GM19043 (cell line): Measurements from ENCODE around the gene CTSK.

Source experiments
- ATAC-seq: cut with Tn5 transposase; IDR thresholded peaks from one replicate; pipeline ENCODE4 v1.9.1; 2021; ENCODE audit warnings: low read depth; ENCODE audit not compliant: unreplicated experiment

CTSK gene

DNA sequence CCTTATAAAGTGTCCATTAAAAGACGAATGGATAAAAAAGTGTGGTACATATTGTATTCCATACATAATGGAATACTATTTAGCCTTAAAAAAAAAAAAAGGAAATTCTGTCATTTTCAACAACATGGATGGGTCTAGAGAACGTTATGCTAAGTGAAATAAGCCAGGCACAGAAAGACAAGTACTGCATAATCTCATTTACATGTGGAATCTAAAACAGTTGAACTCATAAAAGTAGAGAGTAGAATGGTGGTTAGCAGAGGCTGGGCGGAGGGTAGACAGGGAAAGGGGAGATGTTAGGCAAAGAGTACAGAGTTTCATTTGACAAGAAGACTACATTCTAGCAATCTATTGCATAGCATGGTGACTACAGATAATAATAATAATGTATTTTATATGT lies 45.0 kb downstream of the CTSK start:
- no peak for ATAC-seq

DNA sequence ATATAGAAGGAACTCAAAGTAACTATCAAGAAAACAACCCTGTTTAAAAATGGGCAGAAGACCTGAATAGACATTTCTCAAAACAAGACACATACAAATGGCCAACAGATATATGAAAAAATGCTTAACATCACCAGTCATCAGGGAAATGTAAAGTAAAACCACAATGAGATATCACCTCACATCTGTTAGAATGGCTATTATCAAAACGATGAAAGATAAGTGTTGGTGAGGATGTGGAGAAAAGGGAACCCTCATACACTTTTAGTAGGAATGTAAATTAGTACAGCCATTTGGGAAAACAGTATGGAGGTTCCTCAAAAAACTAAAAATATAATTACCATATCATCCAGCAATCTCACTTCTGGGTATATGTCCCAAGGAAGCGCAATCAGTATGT lies 45.5 kb downstream of the CTSK start:
- no peak for ATAC-seq

DNA sequence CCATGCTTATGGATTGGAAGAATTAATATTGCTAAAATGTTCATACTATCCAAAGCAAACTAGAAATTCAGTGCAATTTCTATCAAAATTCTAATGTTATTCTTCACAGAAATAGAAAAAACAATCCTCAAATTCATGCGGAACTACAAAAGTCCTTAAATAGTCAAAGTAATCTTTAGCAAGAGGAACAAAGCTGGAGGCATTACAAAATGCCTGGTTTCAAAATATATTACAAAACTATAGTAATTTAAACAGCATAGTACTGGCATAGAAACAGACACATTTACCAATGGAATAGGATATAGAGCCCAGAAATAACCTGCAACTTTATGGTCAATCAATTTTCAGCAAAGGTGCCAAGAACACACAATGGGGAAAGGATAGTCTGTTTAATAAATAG lies 46.3 kb downstream of the CTSK start:
- ATAC-seq, result no peak

DNA sequence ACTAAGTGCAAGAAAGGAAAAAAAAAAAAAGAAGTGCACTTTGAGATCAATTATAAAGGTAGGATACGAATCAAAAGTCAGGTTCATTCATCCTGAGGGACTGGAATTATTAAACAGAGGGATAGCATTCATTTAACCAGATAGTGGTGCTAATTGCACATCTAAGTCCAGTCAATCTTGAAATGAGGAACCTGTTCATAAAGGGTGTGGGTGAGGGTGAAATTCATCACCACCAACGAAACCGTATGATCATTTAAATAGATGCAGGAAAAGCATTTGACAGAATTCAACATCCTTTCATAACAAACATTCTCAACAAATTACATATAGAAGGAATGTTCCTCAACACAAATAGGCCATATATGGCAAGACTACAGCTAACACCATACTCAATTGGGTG lies 48.0 kb downstream of the CTSK start:
- no peak for ATAC-seq

DNA sequence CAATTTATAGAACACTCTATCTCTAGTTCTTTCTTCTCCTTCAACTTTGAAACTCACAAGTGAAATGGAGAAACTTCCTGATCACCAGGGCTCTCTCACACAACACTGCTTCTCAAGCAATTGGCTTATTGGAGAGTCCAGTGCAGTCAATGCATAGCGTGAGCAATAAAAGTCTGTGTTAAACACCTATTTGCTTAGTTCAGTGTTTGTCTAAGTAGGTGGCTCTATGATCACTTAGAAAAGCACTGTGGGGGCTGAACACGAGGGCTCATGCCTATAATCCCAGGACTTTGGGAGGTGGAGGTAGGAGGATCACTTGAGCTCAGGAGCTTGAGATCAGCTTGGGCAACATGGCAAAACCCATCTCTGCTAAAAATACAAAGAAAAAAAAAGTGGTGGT lies 54.6 kb downstream of the CTSK start:
- no peak for ATAC-seq

DNA sequence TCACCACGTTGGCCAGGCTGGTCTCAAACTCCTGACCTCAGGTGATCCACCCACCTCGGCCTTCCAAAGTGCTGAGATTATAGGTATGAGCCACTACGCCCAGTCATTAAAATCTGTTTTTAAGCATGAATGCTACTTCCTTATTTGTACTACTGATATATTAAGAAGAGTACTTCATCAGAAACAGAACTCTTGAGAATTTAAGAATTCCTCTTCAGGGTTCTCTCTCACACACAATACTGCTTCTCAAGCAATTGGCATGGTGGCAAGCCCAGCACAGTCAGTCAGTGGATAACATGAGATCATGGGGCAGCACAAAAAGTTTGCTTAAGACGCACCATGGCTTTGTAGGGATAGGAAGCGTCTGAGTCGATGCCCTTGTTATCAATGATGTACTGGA lies 56.6 kb downstream of the CTSK start:
- no peak for ATAC-seq

DNA sequence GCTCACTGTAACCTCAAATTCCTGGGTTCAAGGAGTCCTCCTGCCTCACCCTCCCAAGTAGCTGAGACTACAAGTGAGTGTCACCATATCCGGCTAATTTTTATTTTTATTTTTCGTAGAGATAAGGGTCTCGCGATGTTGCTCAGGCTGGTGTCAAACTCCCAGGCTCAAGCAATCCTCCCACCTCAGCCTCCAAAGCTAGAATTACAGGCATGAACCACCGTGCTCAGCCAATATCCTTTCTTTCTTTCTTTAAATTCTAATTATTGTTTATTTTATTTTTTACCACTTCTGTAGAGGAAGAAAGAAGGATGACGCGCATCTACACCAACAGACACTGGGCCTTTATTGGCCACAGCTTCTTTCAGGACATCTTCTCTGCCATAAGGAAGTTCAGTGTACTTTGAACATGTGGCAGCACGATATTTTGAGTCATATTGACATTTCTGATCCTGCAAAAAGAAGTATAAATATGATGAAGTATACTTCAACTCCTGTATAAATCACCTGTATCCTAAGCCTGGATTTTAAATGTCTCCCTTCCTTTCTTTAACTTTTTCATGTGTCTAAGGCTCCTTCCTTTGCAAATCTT lies 58.2 kb downstream of the CTSK start:
- no peak for ATAC-seq

DNA sequence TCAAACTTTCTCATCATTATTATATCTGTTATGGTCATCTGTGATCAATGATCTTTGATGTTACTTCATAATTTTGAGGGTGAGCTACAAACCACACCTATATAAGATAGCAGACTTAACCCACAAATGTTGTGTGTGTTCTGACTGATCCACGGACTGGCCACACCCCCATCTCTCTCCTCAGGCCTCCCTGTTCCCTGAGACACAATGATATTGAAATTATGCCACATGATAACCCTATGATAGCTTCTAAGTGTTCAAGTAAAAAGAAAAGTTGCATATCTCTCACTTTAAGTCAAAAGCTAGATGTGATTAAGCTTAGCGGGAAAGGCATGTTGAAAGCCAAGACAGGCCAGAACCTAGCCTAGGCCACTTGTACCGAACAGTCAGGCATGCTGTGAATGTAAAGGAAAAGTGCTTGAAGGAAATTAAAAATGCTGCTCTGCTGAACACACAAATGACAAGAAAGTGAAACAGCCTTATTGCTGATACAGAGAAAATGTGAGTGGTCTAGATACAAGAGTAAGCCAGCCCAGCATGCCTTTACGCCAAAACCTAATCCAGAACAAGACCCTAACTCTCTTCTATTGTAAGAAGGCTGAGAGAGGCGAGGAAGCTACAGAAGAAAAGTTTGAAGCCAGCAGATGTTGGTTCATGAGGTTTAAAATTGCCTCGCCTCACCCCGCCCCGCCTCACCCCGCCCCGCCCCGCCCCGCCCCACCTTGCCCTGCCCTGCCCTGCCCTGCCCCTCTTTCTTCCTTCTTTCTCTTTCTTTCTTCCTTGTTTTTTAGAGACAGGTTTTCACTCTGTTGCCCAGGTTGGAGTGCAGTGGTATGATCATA lies 59.0 kb downstream of the CTSK start:
- no peak for ATAC-seq
